Endothelial cell of hepatic sinusoid (primary cell): ENCODE data around the gene CTNNA1.

Source experiments
- in situ Hi-C: cut with HindIII; loops from 2 replicates; pipeline ENCODE4 v1.10.0; 2017; ENCODE audit warnings: low sequenced_read_pairs

The CTNNA1 gene

DNA sequence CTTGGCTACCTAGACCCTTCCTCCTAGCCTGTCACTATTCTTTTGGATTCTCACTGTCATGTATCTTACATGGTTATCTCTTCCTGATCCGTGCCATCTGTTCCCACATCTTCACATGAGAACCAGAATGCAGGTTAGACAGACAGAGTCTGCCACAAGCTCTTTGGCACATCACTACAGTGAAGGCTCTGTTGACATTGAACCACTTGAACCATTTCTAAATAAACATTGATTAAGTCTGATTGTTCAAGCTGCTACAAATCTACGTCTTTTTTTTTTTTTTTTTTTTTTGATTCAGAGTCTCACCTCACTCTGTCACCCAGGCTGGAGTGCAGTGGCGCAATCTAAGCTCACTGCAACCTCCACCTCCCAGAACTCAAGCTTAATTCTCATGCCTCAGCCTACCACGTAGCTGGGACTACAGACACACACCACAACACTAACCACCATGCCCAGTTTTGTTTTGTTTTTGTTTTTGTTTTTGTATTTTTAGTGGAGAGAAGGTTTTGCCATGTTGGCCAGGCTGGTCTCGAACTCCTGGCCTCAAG lies 207.0 kb downstream of the CTNNA1 start:
- in situ Hi-C loops: no loop called here

DNA sequence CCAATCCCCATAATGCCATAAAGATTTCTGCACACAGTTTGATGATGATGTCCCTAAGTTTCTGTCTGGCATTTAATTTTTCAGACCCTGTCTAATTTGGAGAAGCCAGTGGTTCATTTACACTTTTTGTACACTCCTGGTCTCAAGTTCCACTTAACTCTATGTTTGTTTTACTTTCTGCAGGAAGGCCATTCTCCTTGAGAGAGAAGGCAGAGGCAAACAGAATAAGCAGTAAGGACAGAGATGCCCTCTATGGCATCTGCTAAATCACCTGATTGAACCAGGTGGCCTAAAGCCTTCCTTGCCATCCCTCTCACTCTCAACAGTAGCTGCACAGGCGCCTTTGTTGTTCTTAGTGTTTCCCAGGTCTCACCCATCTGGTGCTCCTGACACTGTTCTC lies 208.0 kb downstream of the CTNNA1 start:
- in situ Hi-C loops: no loop called here

DNA sequence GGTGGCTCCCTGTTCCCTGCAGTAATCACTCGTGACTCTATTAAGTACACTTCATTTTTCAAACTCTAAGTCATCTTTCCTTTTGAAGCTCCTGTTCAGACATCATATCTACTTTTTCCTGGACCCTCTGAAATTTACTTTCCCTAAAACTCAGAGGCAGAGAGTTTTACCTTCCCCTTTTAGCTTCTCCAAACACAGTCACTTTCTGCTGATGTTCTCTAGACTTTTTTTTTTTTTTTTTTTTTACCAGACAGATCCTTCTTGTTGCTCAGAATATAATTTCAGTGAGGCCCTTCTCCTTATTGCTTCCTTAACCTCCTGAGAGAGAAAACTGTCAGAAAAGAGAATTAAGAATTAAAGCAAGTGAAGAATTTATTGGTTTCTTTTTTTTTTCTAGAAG lies 208.5 kb downstream of the CTNNA1 start:
- in situ Hi-C loops: no loop called here

DNA sequence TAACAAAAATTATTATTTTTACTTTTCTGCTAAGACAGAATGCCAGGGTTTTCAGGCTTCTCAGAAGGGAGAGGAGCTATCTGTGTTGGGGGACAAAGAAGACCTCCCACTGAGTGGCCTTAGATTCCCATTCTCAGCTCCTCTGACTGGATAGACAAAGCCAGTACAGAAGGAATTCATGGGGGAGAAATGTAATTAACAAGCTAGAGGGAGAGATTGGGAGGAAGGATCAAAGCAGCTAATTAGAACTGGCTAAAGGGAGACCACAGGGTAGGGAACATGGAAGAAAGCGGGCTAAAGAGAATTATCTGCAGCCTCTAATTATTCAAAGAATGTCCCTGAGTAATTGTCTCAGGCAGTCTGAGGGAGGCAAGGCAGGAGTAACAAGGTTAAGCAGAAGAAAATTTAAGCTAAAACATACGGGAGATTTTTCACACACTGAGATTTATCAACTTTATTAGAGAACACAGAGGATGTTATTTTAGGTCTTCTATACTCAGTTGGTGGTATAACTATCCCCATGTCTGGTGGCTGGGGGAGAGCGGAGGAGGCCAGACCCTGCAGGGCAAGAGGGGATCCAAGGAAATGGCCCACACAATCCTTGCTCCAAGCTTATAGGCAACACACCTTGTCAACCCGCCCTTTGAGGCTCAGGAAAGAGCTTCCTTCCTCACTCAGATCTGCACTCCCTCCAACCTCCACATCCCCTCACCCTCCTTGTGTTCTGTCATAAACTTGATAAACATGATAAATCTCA lies 209.6 kb downstream of the CTNNA1 start:
- in situ Hi-C loops: no loop called here

DNA sequence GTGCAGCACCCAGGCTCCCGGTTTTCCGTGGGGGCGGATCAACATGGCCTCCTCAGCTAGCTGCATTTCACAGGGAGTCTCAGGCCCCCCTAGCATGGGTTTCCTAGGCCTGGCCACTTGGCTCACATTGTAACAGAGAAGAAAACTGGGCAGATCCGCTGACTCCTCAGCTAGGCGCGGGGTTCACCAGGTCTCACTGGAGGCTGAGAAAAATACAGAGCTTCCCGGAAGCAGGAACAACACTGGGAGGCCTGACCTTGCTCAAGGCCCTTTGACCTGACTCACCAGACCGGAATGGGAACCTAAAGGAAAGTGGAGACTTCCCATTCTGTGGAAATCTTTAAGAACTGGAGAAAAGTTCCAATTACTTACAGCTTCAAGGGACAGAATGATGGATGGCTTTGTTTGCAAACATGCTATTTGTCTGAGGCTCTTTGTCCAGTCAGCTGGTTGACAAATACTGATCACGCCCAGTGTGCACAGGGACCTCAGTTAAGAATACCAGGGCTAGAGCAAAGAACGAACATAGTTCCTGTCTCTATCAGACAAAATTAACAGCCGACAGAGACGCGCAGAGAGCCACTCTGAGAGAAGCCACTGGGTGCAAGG lies 210.6 kb downstream of the CTNNA1 start:
- in situ Hi-C loops: no loop called here

DNA sequence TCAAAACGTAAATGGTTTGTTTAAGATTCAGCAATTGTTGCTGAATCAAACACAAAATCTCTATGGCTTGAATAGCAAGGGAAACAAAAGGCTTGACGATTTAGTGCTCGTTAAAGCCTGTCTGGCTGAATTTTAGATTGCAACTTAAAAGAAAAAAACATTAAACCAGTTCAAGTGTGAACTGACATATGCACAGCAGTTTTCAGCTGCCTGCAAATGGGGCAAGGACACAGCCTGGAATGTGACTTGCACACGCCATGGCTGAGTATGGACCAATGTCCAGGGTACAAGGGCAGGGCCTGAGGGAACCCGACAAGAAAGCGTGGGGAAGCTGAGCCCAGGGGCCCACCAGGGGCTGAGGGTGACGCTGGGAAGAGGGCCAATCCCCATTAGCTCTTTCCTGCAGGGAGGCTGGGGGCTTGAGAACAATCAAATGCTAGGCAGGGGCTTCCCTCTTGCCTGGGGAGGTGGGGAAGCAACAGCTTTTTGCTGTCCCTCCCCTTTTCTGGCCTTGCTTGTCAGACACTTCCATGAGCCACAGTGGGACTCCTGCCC lies 211.5 kb downstream of the CTNNA1 start:
- in situ Hi-C loops: no loop called here

DNA sequence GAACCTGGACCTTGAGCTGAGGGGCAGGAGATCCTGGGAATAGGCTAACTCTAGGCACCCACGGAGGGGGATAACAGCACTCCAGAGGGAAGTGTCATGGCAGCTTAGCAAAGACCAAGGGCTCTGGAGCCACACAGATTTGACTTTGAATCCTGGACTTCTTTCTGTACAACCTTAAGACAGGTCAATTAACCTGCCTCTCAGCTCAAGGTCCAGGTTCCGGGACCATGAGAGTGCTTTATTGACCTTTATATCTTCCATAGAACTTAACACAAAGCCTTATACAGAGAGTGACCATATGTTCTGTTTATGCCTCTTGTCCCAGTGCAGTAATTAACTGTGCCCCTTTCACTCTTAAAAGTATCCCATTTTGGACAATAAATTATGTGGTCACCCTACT lies 212.4 kb downstream of the CTNNA1 start:
- in situ Hi-C loops: no loop called here

DNA sequence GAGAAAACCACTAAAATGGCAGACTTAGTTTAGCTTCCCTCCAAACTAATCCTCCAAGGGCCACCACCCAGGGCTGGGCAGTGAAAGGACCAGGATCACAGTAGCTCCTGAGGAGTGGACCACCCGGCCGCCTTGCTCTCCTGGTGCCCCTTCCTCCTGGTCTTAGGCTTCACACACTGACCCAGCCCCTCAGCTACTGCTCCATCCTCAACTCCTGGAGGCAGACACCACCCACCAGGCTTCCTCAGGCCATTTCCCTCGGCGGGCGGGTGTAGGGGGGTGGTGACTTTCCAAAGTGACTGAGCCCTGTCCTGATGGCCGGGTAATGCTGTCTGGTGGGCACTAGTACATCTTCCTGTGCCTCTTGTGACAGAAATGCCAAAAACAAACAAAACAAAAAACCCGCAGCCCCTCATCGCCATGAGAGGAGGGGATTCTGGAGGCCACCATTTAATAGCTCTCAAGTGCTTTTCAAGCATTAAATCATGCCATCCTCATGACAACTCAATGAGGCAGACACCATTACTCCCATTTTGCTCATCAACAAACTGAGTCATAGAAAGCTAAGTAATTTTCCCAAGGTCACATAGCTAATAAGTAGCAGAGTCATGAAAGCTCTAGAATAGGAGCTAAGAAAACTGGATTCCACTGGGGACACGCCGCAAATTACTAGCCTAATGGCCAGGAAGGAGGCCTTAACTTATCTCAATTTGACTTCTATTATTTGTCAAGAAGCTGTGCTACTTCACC lies 213.2 kb downstream of the CTNNA1 start:
- in situ Hi-C loops: no loop called here

DNA sequence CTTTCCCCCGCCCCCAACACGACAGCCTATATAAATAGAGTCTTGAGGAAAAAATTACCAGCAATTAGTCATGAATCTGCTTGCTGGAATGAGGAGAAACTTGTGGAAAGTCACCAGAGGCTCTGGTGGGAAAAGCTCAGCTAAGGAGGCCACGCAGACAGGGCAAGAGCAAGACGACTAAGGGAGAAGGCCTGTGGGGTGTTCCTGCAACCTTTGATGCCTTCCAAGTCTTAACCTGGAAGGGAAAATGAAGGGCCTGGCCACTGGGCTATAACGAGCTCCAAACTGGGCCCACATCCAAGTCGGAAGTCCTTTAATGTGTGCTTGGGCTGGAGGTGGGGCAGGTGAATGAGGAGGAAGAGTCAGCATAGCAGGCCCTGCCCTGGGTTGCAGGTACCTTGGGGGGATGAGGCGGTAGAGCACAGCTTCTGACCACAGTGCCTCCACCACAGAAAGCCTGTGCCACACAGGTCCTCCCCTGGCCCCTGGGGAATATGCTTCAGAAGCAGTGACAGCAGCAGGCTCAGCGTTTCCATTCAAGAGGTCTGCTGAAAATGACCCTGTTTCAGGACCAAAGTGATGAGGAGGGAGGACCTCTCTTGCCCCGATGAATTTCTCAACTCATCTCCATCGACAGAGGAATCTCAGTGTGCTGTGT lies 214.7 kb downstream of the CTNNA1 start:
- in situ Hi-C loops: no loop called here

DNA sequence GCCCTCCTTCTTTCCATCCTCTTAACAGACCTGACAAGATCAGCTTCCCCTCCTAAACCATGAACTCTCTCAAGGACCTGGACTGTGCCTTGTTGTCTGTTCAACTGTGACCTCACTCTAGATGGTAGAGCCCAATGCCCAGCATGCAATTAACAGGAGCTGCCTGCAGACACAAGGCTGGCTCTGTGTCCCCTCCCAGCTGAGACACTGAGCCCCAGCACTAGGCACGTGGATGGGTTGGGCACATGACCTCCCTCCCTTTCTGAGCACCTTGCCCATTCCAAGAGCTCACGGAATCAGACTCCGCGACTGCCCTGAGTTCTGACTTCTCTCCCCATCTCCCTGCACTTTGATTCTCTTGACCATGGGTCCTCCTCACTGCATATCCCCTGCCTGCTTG lies 215.4 kb downstream of the CTNNA1 start:
- in situ Hi-C loops: no loop called here

DNA sequence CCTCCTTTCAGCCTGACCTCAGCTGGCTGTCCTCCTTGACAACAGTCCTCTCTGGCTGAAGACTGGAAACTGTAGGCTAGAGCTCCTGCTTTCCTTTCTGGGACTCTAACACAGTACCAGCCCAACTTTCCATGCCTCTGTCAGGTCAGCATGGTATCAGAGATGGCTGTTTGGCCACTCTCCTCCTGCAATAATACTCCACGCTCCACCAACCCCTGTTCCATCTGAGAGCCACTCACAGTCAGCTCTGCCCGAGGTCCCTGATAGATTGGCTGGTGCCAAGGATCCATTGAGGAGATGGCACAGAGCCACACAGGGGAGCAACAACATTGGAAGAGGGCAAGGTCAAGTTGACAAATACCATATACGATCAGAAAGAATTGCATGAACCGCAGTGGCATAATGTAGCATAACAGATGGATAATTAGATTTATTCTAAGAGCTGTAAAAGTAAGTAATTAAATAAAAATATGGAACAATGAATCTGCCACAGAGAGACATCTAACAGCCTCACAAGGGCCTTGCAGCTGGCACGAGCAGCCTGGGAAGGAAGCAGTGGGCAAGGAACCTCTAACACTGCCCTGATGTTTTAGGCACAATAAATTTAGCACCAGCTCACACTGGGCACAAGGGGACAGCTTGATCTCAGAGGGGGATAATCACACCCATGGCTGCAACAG lies 216.2 kb downstream of the CTNNA1 start:
- in situ Hi-C loops: no loop called here

DNA sequence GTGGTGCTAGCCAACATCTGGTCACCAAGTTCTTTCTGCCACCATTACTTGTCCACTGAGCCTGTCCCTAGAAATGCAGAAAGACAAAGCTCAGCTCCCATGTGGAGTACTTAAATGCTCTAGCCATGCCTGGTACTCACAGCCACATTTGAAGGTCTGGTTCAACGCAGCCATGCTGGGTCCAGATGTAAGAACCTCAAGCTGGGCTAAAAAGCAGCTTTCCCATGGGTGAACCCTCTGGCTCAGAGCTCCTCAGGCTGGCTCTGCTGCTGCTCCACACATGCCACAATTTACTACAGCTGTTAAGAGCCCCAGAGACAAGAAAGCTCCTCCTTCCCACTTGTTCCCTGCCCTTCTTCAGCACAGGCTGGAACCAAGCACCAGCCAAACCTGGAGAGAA lies 219.0 kb downstream of the CTNNA1 start:
- in situ Hi-C loops: no loop called here

DNA sequence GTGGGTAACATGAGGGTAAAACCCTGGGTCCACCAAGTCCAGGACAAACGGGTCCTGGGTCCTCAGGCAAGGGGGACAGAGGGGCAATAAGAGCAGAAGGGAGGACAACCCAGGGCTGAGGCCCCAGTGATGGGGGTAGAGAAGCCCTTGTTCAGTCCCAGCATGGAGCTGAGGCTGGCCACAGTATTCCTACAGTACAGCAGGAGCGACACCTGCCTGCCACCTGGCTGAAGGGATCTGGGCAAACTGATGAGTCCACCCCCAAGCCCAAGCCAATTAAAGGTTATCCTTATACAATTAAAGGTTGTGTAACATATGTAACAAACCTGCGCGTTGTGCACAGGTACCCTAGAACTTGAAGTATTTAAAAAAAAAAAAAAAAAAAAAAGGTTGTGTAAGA lies 219.6 kb downstream of the CTNNA1 start:
- in situ Hi-C loops: no loop called here

DNA sequence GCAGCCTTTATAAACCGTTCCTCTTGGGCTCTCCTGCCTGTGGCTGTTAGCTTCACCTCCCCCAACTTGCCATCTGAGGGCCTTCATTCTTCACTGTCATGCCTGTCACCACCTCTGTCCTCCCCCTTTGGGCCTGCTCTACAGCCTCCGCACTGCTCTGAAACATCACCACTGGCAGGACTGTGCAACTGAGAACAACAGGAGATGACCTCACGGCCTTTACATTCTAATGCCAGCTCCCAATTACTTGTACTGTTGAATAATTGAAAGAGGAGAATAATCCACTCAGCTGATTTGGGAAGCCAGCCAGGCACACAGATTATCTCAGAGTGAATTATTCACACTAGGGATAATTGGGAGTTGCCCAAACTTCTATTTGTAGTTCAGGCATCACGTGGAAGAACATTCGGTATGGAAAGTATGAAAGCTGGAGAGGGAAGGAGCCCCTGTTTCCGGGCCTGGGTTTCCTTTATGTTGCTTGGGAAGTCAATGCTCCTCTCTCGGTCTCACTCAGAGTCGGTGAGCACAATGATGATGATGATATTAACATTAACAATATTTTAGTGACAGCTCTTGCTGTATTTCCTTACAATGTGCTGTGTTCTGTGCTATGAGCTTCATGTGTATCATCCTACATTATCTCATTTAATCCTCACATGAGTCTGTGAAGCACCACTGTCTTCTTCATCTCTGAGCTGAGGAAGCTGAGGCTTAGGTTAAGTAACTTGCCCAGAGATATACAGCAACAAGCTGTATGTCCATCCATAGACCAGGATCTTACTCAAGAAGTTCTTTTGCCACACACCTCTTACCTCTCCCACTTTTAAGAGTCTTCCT lies 221.2 kb downstream of the CTNNA1 start:
- in situ Hi-C loops: loop anchor here (5.0 kb wide), 1 partner anchor 87 kb away; no protein-coding TSS in a partner anchor

DNA sequence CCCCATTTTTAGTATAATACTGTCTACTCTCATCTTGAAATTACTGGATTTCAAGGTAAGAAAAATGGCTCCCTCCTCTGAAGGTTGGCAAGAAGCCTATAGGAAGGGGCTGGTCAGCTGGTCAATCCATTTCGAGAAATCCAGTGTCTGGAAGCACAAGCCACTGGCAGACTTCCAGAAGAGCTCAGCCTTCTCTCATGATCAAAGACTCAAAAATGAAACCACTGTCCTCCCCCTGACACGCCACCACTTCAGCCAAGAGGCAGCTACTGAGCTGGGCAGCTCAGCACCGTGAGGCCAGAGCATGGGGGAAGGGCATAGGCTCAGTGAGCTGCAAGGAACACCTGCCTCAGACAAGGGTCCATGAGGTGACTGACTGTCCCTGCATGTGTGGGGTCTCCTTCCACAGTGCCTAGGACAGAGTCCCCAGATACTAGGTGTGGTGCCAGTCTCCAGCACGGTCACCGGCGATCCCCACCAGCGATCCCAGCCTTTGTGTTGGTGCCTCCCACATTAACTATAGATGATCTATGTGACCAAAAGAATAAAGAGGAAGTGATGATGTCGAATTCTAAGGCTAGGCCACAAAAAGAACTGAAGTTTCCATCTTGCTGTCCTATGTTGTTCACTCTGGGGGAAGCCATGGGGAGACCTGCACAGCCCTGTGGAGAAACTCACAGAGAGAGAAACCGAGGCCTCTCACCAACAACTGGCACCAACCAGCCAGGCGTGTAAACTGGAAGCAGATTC lies 222.0 kb downstream of the CTNNA1 start:
- in situ Hi-C loops: loop anchor here (5.0 kb wide), 1 partner anchor 88 kb away; no protein-coding TSS in a partner anchor

DNA sequence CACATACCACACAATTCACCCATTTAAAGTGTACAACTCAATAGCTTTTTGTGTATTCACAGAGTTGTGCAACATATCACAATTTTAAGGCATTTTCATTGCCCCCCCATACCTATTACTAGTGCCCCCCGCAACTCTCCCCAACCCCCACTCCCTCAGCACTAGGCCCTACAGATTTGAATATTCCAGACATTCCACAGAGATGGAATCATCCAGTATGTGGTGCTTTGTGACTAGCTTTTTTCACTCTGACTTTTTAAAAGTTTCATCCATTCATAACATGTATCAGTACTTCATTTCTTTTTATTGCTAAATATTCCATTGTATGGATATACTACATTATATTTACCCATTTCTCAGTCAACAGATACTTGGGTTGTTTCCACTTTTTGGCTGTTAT lies 224.9 kb downstream of the CTNNA1 start:
- in situ Hi-C loops: loop anchor here (5.0 kb wide), 1 partner anchor 91 kb away; no protein-coding TSS in a partner anchor

DNA sequence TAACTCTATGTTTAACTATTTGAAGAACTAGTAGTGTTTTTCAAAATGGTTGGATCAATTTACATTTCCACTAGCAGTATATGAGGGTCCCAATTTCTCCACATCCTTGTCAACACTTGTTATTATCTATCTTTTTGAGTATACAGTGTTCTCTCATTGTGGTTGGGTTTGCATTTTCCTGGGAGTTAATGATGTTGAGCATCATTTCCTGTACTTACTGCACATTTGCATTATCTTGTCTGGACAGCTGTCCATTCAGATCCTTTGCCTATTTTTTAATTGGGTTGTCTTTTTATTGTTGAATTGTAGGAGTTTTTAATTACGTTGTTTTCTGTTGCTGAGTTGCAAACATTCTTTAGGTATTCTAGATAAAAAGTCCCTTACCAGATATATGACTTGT lies 225.4 kb downstream of the CTNNA1 start:
- in situ Hi-C loops: loop anchor here (5.0 kb wide), 1 partner anchor 91 kb away; no protein-coding TSS in a partner anchor

DNA sequence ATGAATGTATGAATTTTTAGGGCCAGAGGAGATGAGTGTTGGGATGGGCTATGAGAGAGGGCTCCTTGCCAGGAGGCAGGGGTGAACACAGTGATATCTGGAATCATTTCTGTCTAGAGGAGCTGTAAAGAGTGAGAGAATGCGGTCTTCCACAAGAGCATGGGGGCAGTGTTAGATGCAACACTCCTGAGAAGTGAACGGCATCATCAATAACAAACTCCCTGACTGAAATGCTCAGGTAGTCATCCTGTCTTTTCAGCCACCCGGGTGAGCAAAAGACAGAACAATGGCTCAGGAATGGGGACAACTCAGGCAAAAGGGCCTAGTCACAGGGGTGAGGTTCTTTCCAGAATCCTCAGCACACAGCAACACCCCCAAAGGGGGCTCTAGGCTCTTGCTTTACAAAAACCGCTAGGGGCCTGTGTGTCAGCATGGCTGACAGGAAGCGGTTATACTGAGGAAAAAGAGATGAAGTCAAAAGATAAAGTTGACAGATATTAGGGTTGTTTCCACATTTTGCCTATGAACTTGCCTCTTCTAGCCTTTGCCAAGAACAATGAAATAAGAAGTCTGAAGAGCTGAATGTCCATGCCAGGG lies 226.6 kb downstream of the CTNNA1 start:
- in situ Hi-C loops: loop anchor here (5.0 kb wide), 1 partner anchor 92 kb away; no protein-coding TSS in a partner anchor
